Activated CD8-positive, alpha-beta memory T cell treated with anti-CD3 and anti-CD28 coated beads, Interleukin-2, amount 10 ng/mL, durations not matched to agents 7 days and 5 days (primary cell): ENCODE results near the gene HFE. TPM values are rescaled to one million over a fixed set of nuclear protein-coding genes. Genes with fewer than 3 reads are reported as not detected.
"Not testable (repeated sequence)": the region's sequence is repeated elsewhere in the genome, so short reads cannot be mapped to it uniquely, and the experiment has no call there.

ENCODE experiments used
- ATAC-seq: fragments of 150-1000 bp; cut with Tn5 transposase; one replicate; pipeline ENCODE4 v1.10.0; 2021; ENCODE audit warnings: moderate library complexity
- CTCF ChIA-PET: fragments of 350-600 bp; sonication (Branson Sonifier 250); formaldehyde crosslinking; loops from one replicate; lab custom pipeline; 2021; ENCODE audit warnings: antibody characterized with exemption; lab: Charles Lee
- DNase-seq: peaks from one replicate; pipeline ENCODE4 v3.0.0-alpha.2; 2020
- H3K27ac Mint-ChIP-seq: one replicate; pipeline ENCODE4 v1.8.0; 2021; ENCODE audit warnings: mild to moderate bottlenecking, mixed read lengths
- H3K27me3 Mint-ChIP-seq: one replicate; pipeline ENCODE4 v1.8.0; 2021; ENCODE audit warnings: mixed read lengths
- H3K36me3 Mint-ChIP-seq: one replicate; pipeline ENCODE4 v1.8.0; 2021; ENCODE audit warnings: mild to moderate bottlenecking, mixed read lengths
- H3K4me1 Mint-ChIP-seq: one replicate; pipeline ENCODE4 v1.8.0; 2021; ENCODE audit warnings: mixed read lengths
- H3K4me3 Mint-ChIP-seq: one replicate; pipeline ENCODE4 v1.8.0; 2021; ENCODE audit warnings: mild to moderate bottlenecking, moderate library complexity, mixed read lengths
- H3K9me3 Mint-ChIP-seq: one replicate; pipeline ENCODE4 v1.8.0; 2022; ENCODE audit warnings: low read depth, mixed read lengths
- total RNA-seq, 2 experiments: library from RNA; stranded (reverse); gene quantifications; one replicate each; pipeline ENCODE4 v1.2.3, GENCODE V29; 2021

The HFE gene
- total RNA-seq = 1 to 10 TPM; 1.6 to 3.4 TPM

GRCh38 chr6:26087284-26088115 is at the start of gene HFE:
Gene HFE (plus strand): TSS chr6:26087429. CDS start chr6:26087441, 12 bp downstream.
- Mint-ChIP-seq H3K4me1 (peaks cover 35% of the 10 kb centered on the region), H3K36me3 (peaks cover 3% of the 10 kb centered on the region), H3K4me3 (peak within 1 kb of the TSS; percentile 82), H3K27me3 (peaks cover 7% of the 10 kb centered on the region), H3K9me3 (no peaks in the 10 kb centered on the region), H3K27ac (peak within 1 kb of the TSS; percentile 78)
- ATAC-seq = peak; percentile 57
- CTCF ChIA-PET = interaction anchor here (0.8 to 19.9 kb wide), 6 partner anchors 10 to 61 kb away, joined by 3 to 566 read pairs (median 4); a partner anchor contains a TSS
- peak; percentile 51 for DNase-seq

- peak overlapping the region; percentile 99 for H3K27ac Mint-ChIP-seq
- H3K27me3 Mint-ChIP-seq = no peaks in the 10 kb centered on the region
- no peaks in the 10 kb centered on the region for H3K9me3 Mint-ChIP-seq
- H3K4me1 Mint-ChIP-seq = peaks cover 20% of the 10 kb centered on the region
- ATAC-seq = no peak
- no peak for DNase-seq
- CTCF ChIA-PET = no interaction called here
- no peak overlapping the region for H3K4me3 Mint-ChIP-seq
- no peaks in the 10 kb centered on the region for H3K36me3 Mint-ChIP-seq
Observed at GRCh38 chr6:26041946-26042345, 45.3 kb upstream of the HFE start.

- Mint-ChIP-seq H3K9me3 (no peaks in the 10 kb centered on the region), H3K4me3 (peak overlapping the region; percentile 78), H3K27me3 (no peaks in the 10 kb centered on the region), H3K27ac (peak overlapping the region; percentile 99), H3K4me1 (peaks cover 29% of the 10 kb centered on the region), H3K36me3 (no peaks in the 10 kb centered on the region)
- CTCF ChIA-PET = interaction anchor here (0.7 to 2.3 kb wide), 15 partner anchors 8 to 194 kb away, joined by 3 to 47 read pairs (median 4); a partner anchor contains a TSS
- DNase-seq = peak; percentile 87
- peak; percentile 71 for ATAC-seq
Observed at GRCh38 chr6:26043384-26044139, 43.7 kb upstream of the HFE start.

- CTCF ChIA-PET = interaction anchor here (0.8 to 4.6 kb wide), 17 partner anchors 9 to 193 kb away, joined by 3 to 47 read pairs (median 6); a partner anchor contains a TSS
- Mint-ChIP-seq H3K27me3 (no peaks in the 10 kb centered on the region), H3K36me3 (no peaks in the 10 kb centered on the region), H3K4me3 (peak overlapping the region; percentile 78), H3K9me3 (no peaks in the 10 kb centered on the region), H3K4me1 (peaks cover 34% of the 10 kb centered on the region), H3K27ac (peak overlapping the region; percentile 99)
- DNase-seq = peak; percentile 77
- peak; percentile 3 for ATAC-seq
Observed at GRCh38 chr6:26044140-26045064, 42.8 kb upstream of the HFE start.

- CTCF ChIA-PET = interaction anchor here (0.7 to 4.6 kb wide), 10 partner anchors 11 to 78 kb away, joined by 3 to 45 read pairs (median 6); a partner anchor contains a TSS
- H3K4me3 Mint-ChIP-seq = peak overlapping the region; percentile 78
- DNase-seq = peak; percentile 90
- H3K4me1 Mint-ChIP-seq = peaks cover 36% of the 10 kb centered on the region
- no peaks in the 10 kb centered on the region for H3K27me3 Mint-ChIP-seq
- H3K9me3 Mint-ChIP-seq = no peaks in the 10 kb centered on the region
- peak overlapping the region; percentile 99 for H3K27ac Mint-ChIP-seq
- peak; percentile 59 for ATAC-seq
- H3K36me3 Mint-ChIP-seq = no peaks in the 10 kb centered on the region
Observed at GRCh38 chr6:26045065-26045927, 41.9 kb upstream of the HFE start.

GRCh38 chr6:26045928-26046368 is 41.3 kb upstream of the HFE start:
- Mint-ChIP-seq H3K36me3 (peaks cover 2% of the 10 kb centered on the region), H3K9me3 (no peaks in the 10 kb centered on the region), H3K27me3 (no peaks in the 10 kb centered on the region), H3K27ac (peak overlapping the region; percentile 99), H3K4me1 (peaks cover 36% of the 10 kb centered on the region), H3K4me3 (peak overlapping the region; percentile 78)
- CTCF ChIA-PET = interaction anchor here (0.7 to 4.6 kb wide), 10 partner anchors 10 to 78 kb away, joined by 3 to 45 read pairs (median 6); a partner anchor contains a TSS
- ATAC-seq = no peak
- DNase-seq = no peak

GRCh38 chr6:26047329-26047728 is 39.9 kb upstream of the HFE start:
- not testable (repeated sequence) for H3K4me3 Mint-ChIP-seq, DNase-seq, H3K27me3 Mint-ChIP-seq, H3K27ac Mint-ChIP-seq, ATAC-seq, H3K36me3 Mint-ChIP-seq, H3K9me3 Mint-ChIP-seq
- CTCF ChIA-PET = interaction anchor here (4.6 kb wide), 1 partner anchor 21 kb away, joined by 45 read pairs; a partner anchor contains a TSS
- H3K4me1 Mint-ChIP-seq = peaks cover 41% of the 10 kb centered on the region

- H3K9me3 Mint-ChIP-seq = no peaks in the 10 kb centered on the region
Observed at GRCh38 chr6:26048590-26048989, 38.6 kb upstream of the HFE start.

GRCh38 chr6:26051665-26052310 is 35.4 kb upstream of the HFE start:
- no peak overlapping the region for H3K4me3 Mint-ChIP-seq
- peaks cover 32% of the 10 kb centered on the region for H3K4me1 Mint-ChIP-seq
- H3K9me3 Mint-ChIP-seq = no peaks in the 10 kb centered on the region
- CTCF ChIA-PET = interaction anchor here (1.4 kb wide), 1 partner anchor 19 kb away, joined by 3 read pairs; no protein-coding TSS in a partner anchor
- H3K36me3 Mint-ChIP-seq = peaks cover 5% of the 10 kb centered on the region
- ATAC-seq (no peak), DNase-seq (no peak)
- no peak overlapping the region for H3K27ac Mint-ChIP-seq
- H3K27me3 Mint-ChIP-seq = peaks cover 3% of the 10 kb centered on the region

More at GRCh38 chr6:26048590-26048989, 38.6 kb upstream of the HFE start:
- H3K4me1 Mint-ChIP-seq = peaks cover 35% of the 10 kb centered on the region
- no peak overlapping the region for H3K27ac Mint-ChIP-seq
- H3K36me3 Mint-ChIP-seq = peaks cover 2% of the 10 kb centered on the region
- CTCF ChIA-PET = interaction anchor here (1.5 to 4.6 kb wide), 2 partner anchors 22 to 48 kb away, joined by 5 to 45 read pairs; a partner anchor contains a TSS
- no peak for DNase-seq
- ATAC-seq = no peak
- H3K4me3 Mint-ChIP-seq = no peak overlapping the region
- H3K27me3 Mint-ChIP-seq = no peaks in the 10 kb centered on the region

GRCh38 chr6:26052762-26053250 is 34.4 kb upstream of the HFE start:
- not testable (repeated sequence) for DNase-seq, H3K4me3 Mint-ChIP-seq, H3K27me3 Mint-ChIP-seq, H3K36me3 Mint-ChIP-seq, H3K9me3 Mint-ChIP-seq, ATAC-seq
- Mint-ChIP-seq H3K27ac (peak overlapping the region; percentile 99), H3K4me1 (peaks cover 34% of the 10 kb centered on the region)
- CTCF ChIA-PET = interaction anchor here (1.3 to 1.6 kb wide), 3 partner anchors 9 to 21 kb away, joined by 3 to 5 read pairs (median 3); a partner anchor contains a TSS
